Activated T-helper 1 cell treated with anti-CD3 and anti-CD28 coated beads, Interleukin-12 subunit alpha, Interleukin-12 subunit beta, Interleukin-2, Interleukin-4 antibody, amounts not matched to agents 30 ng/mL and 10 ng/mL and 1 ng/mL, durations not matched to agents 14 hours and 24 hours and 36 hours (primary cell): Measurements from ENCODE around the gene OR5H2. TPM values are rescaled to one million over a fixed set of nuclear protein-coding genes. Genes with fewer than 3 reads are reported as not detected.

ENCODE experiments used
- total RNA-seq: library from RNA; stranded (reverse); gene quantifications from 2 replicates; pipeline ENCODE4 v1.2.3, GENCODE V29; 2022

The OR5H2 gene
- total RNA-seq, 1 donor from 2014 or later, result not detected

Other genes starting within 250 kb of the OR5H2 start
- gene GABRR3, start 247.2 kb upstream of the OR5H2 start, total RNA-seq, result not detected in 2 replicates
- not detected in 2 replicates for gene OR5AC2, start 195.3 kb upstream of the OR5H2 start, total RNA-seq
- not detected in 2 replicates for gene OR5H1, start 151.8 kb upstream of the OR5H2 start, total RNA-seq
- gene OR5H14, start 135.0 kb upstream of the OR5H2 start, total RNA-seq, result not detected in 2 replicates
- gene OR5H15, start 115.8 kb upstream of the OR5H2 start, total RNA-seq, result not detected in 2 replicates
- gene OR5H6, start 18.3 kb upstream of the OR5H2 start, total RNA-seq, result not detected in 2 replicates
- gene OR5K4, start 71.3 kb downstream of the OR5H2 start, total RNA-seq, result not detected in 2 replicates
- not detected in 2 replicates for gene OR5K3, start 108.2 kb downstream of the OR5H2 start, total RNA-seq
- gene OR5K1, start 180.7 kb downstream of the OR5H2 start, total RNA-seq, result not detected in 2 replicates
- not detected in 2 replicates for gene OR5K2, start 215.2 kb downstream of the OR5H2 start, total RNA-seq
- 314 and 328 TPM in 2 replicates for gene CLDND1, start 240.4 kb downstream of the OR5H2 start, total RNA-seq
- gene GPR15, start 249.5 kb downstream of the OR5H2 start, total RNA-seq, result 5.6 and 6.8 TPM in 2 replicates